Stimulated activated memory B cell treated with anti-CD40 and anti-IgM and Interleukin-4, amounts not matched to agents 10 μg/mL and 1 μg/mL and 100 μg/mL, for 72 hours (primary cell): ENCODE measurements around the gene TSPEAR.
"Not testable (repeated sequence)": the region's sequence is repeated elsewhere in the genome, so short reads cannot be mapped to it uniquely, and the experiment has no call there.

Experiments
- ATAC-seq: fragments of 150-1000 bp; cut with Tn5 transposase; 2 replicates; pipeline ENCODE4 v1.10.0; 2021
- H3K27ac Mint-ChIP-seq: one replicate; pipeline ENCODE4 v1.8.0; 2022; ENCODE audit warnings: mild to moderate bottlenecking, mixed read lengths
- H3K27me3 Mint-ChIP-seq: one replicate; pipeline ENCODE4 v1.8.0; 2022; ENCODE audit warnings: mixed read lengths
- H3K36me3 Mint-ChIP-seq: one replicate; pipeline ENCODE4 v1.8.0; 2022; ENCODE audit warnings: mixed read lengths
- H3K4me1 Mint-ChIP-seq: one replicate; pipeline ENCODE4 v1.8.0; 2022; ENCODE audit warnings: mixed read lengths
- H3K4me3 Mint-ChIP-seq: one replicate; pipeline ENCODE4 v1.8.0; 2022; ENCODE audit warnings: mild to moderate bottlenecking, moderate library complexity, mixed read lengths
- H3K9me3 Mint-ChIP-seq: one replicate; pipeline ENCODE4 v1.8.0; 2022; ENCODE audit warnings: mixed read lengths

Gene TSPEAR

DNA sequence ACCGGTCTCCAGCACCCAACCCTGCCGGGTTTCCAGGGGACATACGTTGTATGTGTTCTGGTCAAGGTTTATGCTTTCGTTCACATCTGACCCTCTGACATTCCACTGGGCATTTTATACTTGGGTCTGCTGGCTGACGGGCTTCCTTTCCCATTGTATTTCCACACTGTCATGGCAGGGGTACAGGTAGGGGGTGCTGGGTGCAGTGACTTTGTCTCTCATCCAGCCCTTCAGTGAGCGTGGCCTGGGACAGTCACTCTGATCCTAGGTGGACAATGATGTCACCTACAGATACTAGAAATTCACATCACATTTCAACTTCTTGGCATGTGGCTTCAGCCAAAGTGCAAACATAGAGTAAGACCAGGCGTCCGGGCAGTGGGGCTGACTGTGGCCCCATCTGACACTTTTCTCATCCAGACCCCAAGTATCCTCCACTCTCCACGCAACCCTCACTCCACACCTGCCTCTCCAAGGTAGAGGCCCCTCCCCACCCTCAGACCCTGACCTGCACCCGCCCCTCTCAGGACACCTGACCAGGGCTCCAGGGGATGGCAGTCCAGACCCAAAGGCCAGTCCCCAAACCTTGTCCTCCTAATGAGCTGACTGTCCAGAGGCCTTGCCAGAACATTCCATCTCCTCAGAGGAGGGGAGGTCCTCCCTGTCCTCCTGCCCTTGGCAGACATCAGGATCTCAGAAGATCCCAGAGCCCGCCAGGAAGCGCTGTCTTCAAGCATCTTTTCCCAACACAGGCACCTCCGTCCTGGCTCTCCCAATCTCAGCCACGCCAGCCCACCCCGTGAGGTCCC is 75.0 kb downstream of the TSPEAR start:
- H3K4me3 Mint-ChIP-seq, result no peak overlapping the region
- peaks cover 27% of the 10 kb centered on the region for H3K9me3 Mint-ChIP-seq
- peaks cover 2% of the 10 kb centered on the region for H3K36me3 Mint-ChIP-seq
- ATAC-seq, result no peak
- H3K4me1 Mint-ChIP-seq, result no peaks in the 10 kb centered on the region
- peaks cover 69% of the 10 kb centered on the region for H3K27me3 Mint-ChIP-seq
- H3K27ac Mint-ChIP-seq, result no peak overlapping the region

- Mint-ChIP-seq H3K4me1 (peaks cover 11% of the 10 kb centered on the region), H3K4me3 (no peak overlapping the region), H3K27me3 (peaks cover 36% of the 10 kb centered on the region), H3K27ac (no peak overlapping the region), H3K9me3 (peaks cover 33% of the 10 kb centered on the region), H3K36me3 (peaks cover 12% of the 10 kb centered on the region)
- ATAC-seq, result no peak
These were observed 79.3 kb downstream of the TSPEAR start for GRCh38 chr21:44632067-44632466.

- Mint-ChIP-seq H3K36me3 (peaks cover 12% of the 10 kb centered on the region), H3K9me3 (peaks cover 33% of the 10 kb centered on the region), H3K27ac (no peak overlapping the region), H3K27me3 (peaks cover 33% of the 10 kb centered on the region), H3K4me1 (peaks cover 11% of the 10 kb centered on the region), H3K4me3 (no peak overlapping the region)
- ATAC-seq, result no peak
These were observed 80.9 kb downstream of the TSPEAR start for GRCh38 chr21:44630440-44630839.

- Mint-ChIP-seq H3K36me3 (peaks cover 21% of the 10 kb centered on the region), H3K27me3 (peaks cover 34% of the 10 kb centered on the region), H3K4me1 (peaks cover 11% of the 10 kb centered on the region), H3K27ac (no peak overlapping the region), H3K9me3 (peaks cover 41% of the 10 kb centered on the region), H3K4me3 (no peak overlapping the region)
- ATAC-seq, result no peak
These were observed 82.5 kb downstream of the TSPEAR start for GRCh38 chr21:44628707-44629391.

GRCh38 chr21:44627831-44628233 is 83.5 kb downstream of the TSPEAR start:
- Mint-ChIP-seq H3K36me3 (peaks cover 29% of the 10 kb centered on the region), H3K4me1 (peaks cover 11% of the 10 kb centered on the region), H3K27me3 (peaks cover 36% of the 10 kb centered on the region), H3K9me3 (peaks cover 41% of the 10 kb centered on the region)
- not testable (repeated sequence) for ATAC-seq, H3K4me3 Mint-ChIP-seq, H3K27ac Mint-ChIP-seq

DNA sequence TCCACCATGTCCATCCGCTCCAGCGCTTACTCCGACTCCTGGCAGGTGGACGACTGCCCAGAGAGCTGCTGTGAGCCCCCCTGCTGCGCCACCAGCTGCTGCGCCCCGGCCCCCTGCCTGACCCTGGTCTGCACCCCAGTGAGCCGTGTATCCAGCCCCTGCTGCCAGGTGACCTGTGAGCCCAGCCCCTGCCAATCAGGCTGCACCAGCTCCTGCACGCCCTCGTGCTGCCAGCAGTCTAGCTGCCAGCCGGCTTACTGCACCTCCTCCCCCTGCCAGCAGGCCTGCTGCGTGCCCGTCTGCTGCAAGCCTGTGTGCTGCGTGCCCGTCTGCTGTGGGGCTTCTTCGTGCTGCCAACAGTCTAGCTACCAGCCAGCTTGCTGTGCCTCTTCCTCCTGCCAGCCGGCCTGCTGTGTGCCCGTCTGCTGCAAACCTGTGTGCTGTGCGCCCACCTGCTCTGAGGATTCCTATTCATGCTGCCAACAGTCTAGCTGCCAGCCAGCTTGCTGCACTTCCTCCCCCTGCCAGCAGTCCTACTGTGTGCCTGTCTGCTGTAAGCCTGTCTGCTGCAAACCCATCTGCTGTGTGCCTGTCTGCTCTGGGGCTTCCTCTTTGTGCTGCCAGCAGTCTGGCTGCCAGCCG is 84.1 kb downstream of the TSPEAR start:
- peaks cover 36% of the 10 kb centered on the region for H3K27me3 Mint-ChIP-seq
- ATAC-seq, H3K4me3 Mint-ChIP-seq, H3K27ac Mint-ChIP-seq: not testable (repeated sequence)
- H3K9me3 Mint-ChIP-seq, result peaks cover 41% of the 10 kb centered on the region
- peaks cover 11% of the 10 kb centered on the region for H3K4me1 Mint-ChIP-seq
- H3K36me3 Mint-ChIP-seq, result peaks cover 29% of the 10 kb centered on the region

DNA sequence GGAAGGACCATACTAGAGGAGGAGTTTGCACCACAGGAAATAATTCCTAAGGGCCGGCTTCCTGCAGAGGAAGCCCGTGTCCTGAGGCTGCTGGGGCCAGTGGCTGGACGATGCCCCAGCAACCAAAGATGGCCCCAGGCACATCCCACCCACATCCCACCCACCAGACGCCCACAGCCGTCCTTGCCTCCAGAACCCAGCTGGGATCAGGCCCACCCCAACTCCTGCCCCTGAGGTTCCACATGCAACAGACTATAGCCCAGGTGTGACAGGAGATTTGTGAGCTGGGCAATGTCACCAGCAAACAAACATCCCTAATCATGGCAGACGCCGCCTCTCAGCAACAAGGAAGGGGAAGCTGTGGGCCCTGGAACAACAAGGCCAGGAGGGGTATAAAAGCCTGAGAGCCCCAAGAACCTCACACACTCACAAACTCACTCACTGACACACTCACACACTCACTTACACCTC is 84.7 kb downstream of the TSPEAR start, which contains the start of gene KRTAP10-9:
Gene KRTAP10-9, plus strand, starts transcription at position 421 of the 471 bp plus-strand sequence. CDS start 79 bp downstream, outside the sequence.
- Mint-ChIP-seq H3K4me1 (peaks cover 11% of the 10 kb centered on the region), H3K27ac (no peak within 1 kb of the TSS), H3K36me3 (peaks cover 29% of the 10 kb centered on the region), H3K9me3 (peaks cover 40% of the 10 kb centered on the region), H3K27me3 (peaks cover 36% of the 10 kb centered on the region), H3K4me3 (no peak within 1 kb of the TSS)
- ATAC-seq, result no peak

- peaks cover 11% of the 10 kb centered on the region for H3K4me1 Mint-ChIP-seq
- H3K36me3 Mint-ChIP-seq, result peaks cover 25% of the 10 kb centered on the region
- no peak for ATAC-seq
- H3K27me3 Mint-ChIP-seq, result peaks cover 36% of the 10 kb centered on the region
- H3K9me3 Mint-ChIP-seq, result peaks cover 36% of the 10 kb centered on the region
- no peak overlapping the region for H3K27ac Mint-ChIP-seq
- H3K4me3 Mint-ChIP-seq, result no peak overlapping the region
These were observed 85.1 kb downstream of the TSPEAR start for GRCh38 chr21:44626262-44626661.

DNA sequence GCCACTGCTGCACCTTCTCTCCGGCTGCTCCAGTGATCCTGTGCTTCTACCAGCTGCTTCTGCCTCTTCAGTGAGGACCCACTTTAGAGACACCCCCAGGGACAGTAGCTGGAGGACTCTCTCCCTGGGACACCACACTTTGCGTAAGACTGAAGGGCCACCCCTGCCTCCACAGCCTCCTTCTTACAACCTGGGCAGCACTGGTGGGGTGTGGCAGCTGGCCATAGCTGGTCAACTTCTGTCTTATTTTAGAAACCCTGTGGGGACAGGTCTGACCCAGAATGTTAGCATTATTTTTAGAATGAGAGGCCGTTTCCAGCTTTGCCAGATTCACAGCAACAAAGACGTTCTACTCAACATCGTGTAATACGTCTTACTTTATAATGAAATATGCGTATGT is 85.6 kb downstream of the TSPEAR start:
- H3K9me3 Mint-ChIP-seq, result peaks cover 33% of the 10 kb centered on the region
- peaks cover 36% of the 10 kb centered on the region for H3K27me3 Mint-ChIP-seq
- H3K36me3 Mint-ChIP-seq, result peaks cover 22% of the 10 kb centered on the region
- H3K4me1 Mint-ChIP-seq, result peaks cover 11% of the 10 kb centered on the region
- H3K4me3 Mint-ChIP-seq, result no peak overlapping the region
- ATAC-seq, result no peak
- no peak overlapping the region for H3K27ac Mint-ChIP-seq

GRCh38 chr21:44623575-44623974 is 87.8 kb downstream of the TSPEAR start:
- H3K4me3 Mint-ChIP-seq, result no peak overlapping the region
- H3K36me3 Mint-ChIP-seq, result peaks cover 39% of the 10 kb centered on the region
- ATAC-seq, result no peak
- peaks cover 37% of the 10 kb centered on the region for H3K9me3 Mint-ChIP-seq
- H3K27me3 Mint-ChIP-seq, result peaks cover 36% of the 10 kb centered on the region
- H3K4me1 Mint-ChIP-seq, result peaks cover 9% of the 10 kb centered on the region
- no peak overlapping the region for H3K27ac Mint-ChIP-seq

GRCh38 chr21:44619886-44620285 is 91.5 kb downstream of the TSPEAR start:
- Mint-ChIP-seq H3K9me3 (peaks cover 39% of the 10 kb centered on the region), H3K36me3 (peaks cover 39% of the 10 kb centered on the region), H3K27me3 (peaks cover 26% of the 10 kb centered on the region), H3K4me1 (peaks cover 14% of the 10 kb centered on the region), H3K4me3 (no peak overlapping the region), H3K27ac (no peak overlapping the region)
- ATAC-seq, result no peak

DNA sequence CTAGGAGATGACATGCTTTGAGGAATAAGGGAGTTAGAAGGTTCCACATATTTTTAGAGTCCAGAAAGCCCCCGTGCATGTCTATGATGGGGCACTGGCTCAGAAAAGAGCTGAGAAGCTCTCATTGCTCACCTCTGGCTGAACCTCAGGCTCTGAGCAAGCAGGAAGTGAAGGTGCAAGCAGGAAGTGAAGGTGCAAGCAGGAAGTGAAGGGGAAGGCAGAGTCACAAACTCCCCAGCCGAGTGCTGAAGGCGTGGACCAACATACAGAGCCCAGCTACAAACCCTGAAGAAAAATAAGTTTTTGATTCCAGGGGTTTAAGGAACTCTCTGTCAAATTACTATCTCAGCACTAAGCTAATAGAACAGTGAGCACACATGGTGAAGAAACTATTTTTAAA is 92.5 kb downstream of the TSPEAR start:
- H3K27me3 Mint-ChIP-seq, result peaks cover 29% of the 10 kb centered on the region
- no peak overlapping the region for H3K4me3 Mint-ChIP-seq
- peaks cover 30% of the 10 kb centered on the region for H3K36me3 Mint-ChIP-seq
- H3K27ac Mint-ChIP-seq, result peak overlapping the region; percentile 69
- no peak for ATAC-seq
- H3K9me3 Mint-ChIP-seq, result peaks cover 31% of the 10 kb centered on the region
- peaks cover 14% of the 10 kb centered on the region for H3K4me1 Mint-ChIP-seq

- Mint-ChIP-seq H3K36me3 (peaks cover 26% of the 10 kb centered on the region), H3K4me1 (peaks cover 14% of the 10 kb centered on the region), H3K27me3 (peaks cover 28% of the 10 kb centered on the region), H3K9me3 (peaks cover 27% of the 10 kb centered on the region), H3K27ac (peak overlapping the region; percentile 69), H3K4me3 (no peak overlapping the region)
- ATAC-seq, result no peak
These were observed 92.9 kb downstream of the TSPEAR start for GRCh38 chr21:44618504-44618903.

- H3K9me3 Mint-ChIP-seq, result peaks cover 26% of the 10 kb centered on the region
- H3K4me1 Mint-ChIP-seq, result peaks cover 14% of the 10 kb centered on the region
- peaks cover 41% of the 10 kb centered on the region for H3K27me3 Mint-ChIP-seq
- H3K36me3 Mint-ChIP-seq, result peaks cover 34% of the 10 kb centered on the region
- ATAC-seq, result no peak
- no peak overlapping the region for H3K27ac Mint-ChIP-seq
- no peak overlapping the region for H3K4me3 Mint-ChIP-seq
These were observed 94.3 kb downstream of the TSPEAR start for GRCh38 chr21:44617071-44617501.

DNA sequence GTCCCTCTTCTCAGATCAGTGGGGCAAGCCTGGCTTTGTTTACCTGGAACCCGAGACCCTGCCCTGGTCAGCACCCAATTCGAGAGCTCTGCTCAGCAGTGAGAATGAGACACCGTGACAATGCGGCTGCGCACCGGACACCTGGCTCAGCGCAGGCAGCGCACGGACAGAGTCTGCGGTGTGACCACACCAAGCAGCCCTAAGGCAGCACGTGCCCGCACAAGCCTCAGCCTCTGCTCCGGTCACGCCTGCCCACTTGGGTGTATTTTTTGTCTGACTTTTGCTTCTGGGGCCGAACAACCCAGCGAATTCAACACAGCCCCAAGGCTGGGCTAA is 94.8 kb downstream of the TSPEAR start:
- ATAC-seq, result no peak
- H3K27ac Mint-ChIP-seq, result no peak overlapping the region

More for the DNA sequence above, 94.8 kb downstream of the TSPEAR start:
- peaks cover 14% of the 10 kb centered on the region for H3K4me1 Mint-ChIP-seq
- H3K27me3 Mint-ChIP-seq, result peaks cover 41% of the 10 kb centered on the region
- no peak overlapping the region for H3K4me3 Mint-ChIP-seq
- peaks cover 35% of the 10 kb centered on the region for H3K36me3 Mint-ChIP-seq
- H3K9me3 Mint-ChIP-seq, result peaks cover 29% of the 10 kb centered on the region
